ENCODE data around the gene ZNF215. TPM values are rescaled to one million over a fixed set of nuclear protein-coding genes. Genes with fewer than 3 reads are reported as not detected.
"Not testable (repeated sequence)": the region's sequence is repeated elsewhere in the genome, so short reads cannot be mapped to it uniquely, and the experiment has no call there.

The ZNF215 gene
- total RNA-seq, 1 donor from 2014 or later = 1.3 TPM

DNA sequence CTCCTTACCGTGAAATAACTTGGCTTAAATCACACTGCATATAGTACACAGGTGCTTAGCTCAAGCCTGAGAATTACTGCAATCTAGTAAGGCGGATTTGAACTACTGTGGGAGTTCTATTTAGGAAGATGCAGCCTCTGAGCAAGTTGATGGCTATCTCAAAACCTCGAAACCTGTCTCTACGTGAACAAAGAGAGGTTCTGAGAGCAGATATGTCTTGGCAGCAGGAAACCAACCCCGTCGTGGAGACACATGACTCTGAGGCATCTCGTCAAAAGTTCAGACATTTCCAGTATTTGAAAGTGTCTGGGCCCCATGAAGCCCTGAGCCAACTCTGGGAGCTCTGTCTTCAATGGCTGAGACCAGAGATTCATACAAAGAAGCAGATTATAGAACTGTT, 5.9 kb downstream of the ZNF215 start:
- no peak for DNase-seq (ENCODE audit: low read depth in 2 of 2)

DNA sequence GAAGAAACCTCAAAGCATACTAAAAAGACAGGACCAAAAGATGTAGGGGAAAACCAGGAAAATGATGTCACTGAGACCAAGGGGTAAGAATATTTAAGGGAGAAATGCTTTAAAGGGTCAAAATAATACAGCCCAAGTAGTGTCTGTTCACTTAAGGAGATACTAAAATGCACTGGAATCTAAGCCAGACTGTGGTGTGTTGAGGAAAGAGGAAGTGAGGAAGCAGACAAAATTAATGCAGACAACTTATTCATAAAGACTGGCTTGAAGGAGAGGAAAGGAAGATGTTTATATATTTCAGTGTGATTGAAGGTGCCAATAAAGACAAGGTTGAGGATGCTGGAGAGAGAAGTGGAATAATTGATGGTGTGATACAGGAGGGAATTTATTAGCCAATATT, 15.7 kb downstream of the ZNF215 start:
- no peak for DNase-seq (ENCODE audit: low read depth in 2 of 2)

DNA sequence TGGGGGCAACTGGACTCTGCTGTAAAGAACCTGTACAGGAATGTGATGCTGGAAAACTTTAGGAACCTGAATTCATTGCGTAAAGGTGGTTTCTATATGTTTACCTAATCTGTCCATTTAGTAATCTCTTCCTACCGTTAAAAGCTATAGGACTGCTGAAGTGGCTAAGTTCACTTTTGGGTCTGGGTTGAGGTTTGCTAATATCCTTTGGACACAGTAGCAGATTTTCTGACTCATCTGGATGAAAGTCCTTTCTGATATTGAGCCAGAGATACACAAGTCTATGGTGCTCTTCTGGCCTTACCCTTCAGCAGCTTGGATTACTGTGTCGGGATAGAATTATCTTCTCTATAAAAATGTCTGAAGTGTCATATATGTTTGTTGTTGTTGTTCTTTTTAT, 16.9 kb downstream of the ZNF215 start:
- DNase-seq (ENCODE audit: low read depth in 2 of 2) = no peak

DNA sequence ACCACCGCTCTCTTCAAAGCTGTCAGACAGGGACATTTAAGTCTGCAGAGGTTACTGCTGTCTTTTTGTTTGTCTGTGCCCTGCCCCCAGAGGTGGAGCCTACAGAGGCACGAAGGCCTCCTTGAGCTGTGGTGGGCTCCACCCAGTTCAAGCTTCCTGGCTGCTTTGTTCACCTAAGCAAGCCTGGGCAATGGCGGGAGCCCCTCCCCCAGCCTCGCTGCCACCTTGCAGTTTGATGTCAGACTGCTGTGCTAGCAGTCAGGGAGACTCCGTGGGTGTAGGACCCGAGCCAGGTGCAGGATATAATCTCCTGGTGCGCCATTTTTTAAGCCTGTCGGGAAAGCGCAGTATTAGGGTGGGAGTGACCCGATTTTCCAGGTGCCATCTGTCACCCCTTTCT, 28.0 kb downstream of the ZNF215 start:
- not testable (repeated sequence) for DNase-seq (ENCODE audit: low read depth in 2 of 2)

DNA sequence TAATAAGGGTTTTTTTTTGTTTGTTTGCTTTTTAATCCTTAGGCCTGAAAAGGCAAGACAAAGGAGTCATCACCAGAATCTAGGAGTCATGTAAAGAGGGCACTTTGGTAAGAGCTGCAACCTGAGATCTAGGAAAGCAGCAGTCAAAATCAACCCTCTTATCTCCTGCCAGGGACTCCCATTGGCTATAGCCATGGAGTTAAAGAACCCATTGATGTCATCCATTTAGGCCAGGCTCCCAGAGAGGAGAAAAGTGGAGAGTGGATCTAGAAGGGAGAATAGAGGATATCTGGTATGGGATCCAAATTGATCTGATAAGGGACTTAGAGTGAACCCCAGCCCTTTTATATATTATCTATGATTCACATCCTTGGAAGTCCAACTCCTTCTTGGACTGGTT, 35.9 kb downstream of the ZNF215 start:
- no peak for DNase-seq (ENCODE audit: low read depth in 2 of 2)

DNA sequence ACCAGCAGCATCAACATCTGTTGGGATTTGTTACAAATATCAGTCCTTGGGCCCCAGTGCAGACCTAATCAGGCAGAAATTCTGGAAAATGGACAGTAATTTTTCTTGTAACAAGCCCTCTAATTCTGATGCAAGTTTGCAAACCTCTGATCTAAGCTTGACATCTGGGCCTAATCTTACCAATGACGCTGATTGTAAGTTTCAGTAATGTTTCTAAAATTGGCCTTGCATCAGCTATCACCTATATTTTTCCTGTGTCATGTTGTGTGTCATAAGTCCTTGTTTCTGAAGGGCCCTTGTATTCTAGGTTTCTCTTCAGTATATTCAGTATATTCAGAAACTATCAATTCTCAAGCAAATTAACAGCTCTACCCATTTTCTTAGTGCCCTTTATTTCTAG, 36.4 kb downstream of the ZNF215 start:
- no peak for DNase-seq (ENCODE audit: low read depth in 2 of 2)

DNA sequence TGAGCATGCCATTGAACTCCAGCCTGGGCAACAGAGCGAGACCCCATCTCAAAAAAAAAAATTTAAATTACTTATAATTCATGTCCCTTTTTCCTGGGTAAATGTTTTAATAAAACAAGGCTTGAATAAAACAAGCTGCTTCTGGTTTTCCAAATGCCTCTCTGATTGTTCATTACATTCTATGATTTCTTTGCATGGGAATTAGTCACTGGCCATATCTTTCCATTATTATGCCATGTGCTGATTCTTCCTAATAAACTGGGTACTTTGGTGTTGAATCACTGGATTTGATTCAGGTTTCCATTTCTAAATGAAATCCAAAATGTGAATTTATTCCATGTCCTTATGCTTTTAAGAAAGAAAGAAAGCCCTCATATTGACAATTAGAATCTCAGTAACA, 42.6 kb downstream of the ZNF215 start:
- no peak for DNase-seq (ENCODE audit: low read depth in 2 of 2)

DNA sequence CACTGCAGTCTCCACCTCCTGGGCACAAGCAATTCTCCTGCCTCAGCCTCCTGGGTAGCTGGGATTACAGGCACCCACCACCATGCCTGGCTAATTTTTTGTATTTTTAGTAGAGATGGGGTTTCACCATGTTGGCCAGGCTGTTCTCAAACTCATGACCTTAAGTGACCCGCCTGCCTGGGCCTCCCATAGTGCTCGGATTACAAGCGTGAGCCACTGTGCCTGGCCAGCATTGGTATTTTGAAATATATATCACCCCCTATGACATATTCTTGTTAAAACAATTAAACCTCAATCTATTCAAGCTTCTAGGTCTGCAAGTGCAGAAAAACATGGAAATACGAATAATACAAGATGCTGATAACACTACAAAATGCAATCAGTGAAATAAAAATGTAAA, 43.6 kb downstream of the ZNF215 start:
- not testable (repeated sequence) for DNase-seq (ENCODE audit: low read depth in 2 of 2)

DNA sequence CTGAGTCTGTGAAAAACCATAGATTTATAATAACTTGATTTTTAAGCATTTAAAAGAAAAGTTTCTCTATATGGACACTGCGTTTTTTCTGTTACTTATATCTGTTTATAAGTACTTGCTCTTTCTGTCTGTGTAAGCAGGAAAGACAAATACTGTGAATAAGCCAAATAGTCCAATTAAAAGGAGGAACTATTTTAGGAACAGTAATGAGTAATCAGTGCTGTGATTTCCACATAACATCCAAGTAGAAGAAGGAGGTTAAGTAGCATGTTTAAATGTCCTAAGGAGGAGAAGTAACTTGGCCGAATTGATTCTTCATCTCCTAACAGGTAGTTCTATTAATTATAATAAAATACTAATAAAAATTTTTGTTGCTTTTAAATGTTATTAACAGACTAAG, 53.1 kb downstream of the ZNF215 start:
- no peak for DNase-seq (ENCODE audit: low read depth in 2 of 2)

DNA sequence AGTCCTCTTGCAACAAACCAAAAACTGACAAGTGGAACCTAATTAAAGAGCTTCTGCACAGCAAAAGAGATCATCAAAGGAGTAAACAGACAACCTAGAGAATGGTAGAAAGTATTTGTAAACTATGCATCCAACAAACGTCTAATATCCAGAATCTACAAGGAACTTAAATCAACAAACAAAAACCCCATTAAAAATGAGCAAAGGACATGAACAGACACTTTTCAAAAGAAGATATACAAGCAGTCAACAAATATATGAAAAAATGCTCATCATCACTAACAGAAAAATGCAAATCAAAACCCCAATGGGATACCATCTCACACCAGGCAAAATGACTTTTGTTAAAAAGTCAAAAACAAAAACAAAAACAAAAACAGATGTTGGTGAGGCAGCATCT, 60.3 kb downstream of the ZNF215 start:
- DNase-seq (ENCODE audit: low read depth in 2 of 2) = no peak

DNA sequence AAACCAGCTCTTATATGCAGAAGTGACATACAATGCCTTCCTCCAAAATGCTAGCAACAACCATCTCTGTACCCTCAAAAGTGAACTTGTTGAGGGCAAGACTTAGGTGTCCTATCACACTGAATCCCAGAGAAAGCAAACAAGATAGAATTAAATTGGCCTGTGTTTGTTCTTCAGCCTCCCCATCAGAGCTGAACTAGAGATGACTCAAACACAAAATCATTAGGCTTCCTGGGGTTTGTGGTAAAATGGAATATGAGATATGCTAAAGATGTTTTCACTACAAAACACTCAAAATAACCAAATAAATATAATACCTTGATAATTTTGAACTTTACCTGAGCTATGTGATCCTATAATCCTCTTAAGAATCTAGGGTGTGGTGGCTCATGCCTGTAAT, 62.3 kb downstream of the ZNF215 start:
- DNase-seq (ENCODE audit: low read depth in 2 of 2) = no peak

DNA sequence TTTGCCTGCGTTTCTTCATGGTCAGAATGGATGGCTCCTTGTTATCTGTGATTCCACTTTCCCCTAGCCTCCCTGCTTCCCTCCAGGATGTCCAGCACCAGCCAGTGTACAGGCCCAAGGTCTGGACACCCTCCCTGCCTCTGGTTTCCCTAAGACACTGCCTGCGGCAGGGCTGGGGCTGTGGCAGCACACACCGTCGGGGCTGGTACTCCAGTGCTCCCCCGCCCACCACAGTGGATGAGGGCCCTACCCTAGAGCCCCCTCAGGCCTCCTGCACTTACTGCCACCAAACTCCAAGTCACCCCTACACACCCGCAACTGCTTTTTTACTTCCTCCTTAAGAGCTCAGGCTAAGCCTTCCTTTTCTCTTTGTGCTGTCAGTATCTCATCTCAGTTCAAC, 65.0 kb downstream of the ZNF215 start:
- DNase-seq (ENCODE audit: low read depth in 2 of 2) = no peak

DNA sequence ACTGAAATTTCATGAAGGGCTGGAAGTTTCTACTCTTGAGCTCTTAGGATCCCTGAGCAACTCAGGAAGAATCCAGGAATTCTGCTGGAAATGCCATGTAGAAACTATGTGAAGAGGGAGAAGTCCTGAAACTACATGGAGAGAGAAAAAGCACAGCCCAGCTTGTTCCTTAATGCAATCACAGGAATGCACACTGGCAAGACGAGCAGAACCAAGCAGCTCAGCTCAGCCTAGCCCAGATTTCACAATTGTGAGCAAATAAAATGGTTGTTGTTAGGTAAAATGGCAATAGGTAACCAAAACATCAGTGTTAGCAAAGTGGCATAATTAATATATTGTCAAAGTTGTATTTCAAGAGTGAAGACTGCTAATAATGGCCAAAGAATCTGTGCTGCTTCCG, 65.8 kb downstream of the ZNF215 start:
- DNase-seq (ENCODE audit: low read depth in 2 of 2) = no peak

DNA sequence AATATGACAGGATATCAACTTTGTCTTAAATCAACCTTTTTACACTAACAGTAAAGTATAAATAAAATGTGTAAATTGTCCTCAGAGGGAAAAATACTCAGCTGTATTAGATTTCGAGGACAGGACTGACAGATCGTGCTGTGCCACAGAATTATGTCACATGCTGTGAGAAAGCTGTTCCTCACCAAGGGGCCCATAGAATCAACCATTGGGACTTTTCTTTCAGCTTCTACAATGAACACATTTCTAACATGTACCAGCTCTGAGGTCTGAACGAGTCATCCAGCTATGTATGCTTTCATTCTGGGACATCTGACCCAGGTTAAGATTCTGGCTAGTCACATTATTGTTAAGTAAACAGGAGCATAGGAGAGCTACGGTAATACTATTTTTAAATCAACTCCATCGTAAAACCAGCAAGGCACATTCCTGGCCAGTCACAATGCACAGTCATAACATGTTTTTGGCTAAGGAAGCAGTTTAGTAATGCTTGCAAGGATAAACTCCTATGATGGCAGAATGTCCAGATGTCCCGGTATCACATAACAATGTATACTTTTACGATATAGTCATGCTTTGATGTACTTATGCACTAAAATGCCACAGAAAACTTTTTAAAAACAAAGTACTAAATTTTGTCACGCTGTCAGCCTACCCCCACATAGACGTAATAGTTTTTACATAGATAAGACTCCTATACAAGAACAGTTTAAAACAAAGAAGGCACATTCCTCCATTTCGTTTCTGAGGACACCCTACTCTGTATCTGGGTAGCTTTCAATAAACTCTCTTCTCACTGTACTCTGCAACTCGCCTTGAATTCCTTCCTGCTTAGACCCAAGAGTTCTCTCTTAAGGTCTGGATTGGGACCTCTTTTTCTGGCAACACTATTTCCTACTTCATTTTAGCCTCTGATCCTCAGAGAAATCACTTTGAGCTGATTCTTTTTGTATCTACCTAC, 66.5 kb downstream of the ZNF215 start:
- DNase-seq (ENCODE audit: low read depth in 2 of 2) = no peak

DNA sequence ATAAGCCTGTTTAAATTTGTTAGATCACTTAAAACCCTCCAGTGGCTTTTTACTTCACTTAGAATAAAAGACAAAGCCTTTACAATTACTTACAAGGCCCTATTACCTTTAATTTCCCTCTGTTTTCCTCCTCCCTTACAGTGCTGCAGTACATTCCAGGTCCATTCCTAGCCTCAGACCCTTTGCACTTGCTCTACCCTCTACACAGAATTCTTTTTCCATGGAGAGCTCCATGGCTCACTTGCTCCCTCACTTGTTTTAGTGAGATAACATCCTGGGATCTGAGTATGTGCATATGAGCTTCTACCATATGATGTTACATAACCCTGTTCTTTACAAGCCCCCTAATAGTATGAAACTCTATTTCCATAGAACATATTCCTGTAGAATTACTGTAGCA, 69.5 kb downstream of the ZNF215 start:
- DNase-seq (ENCODE audit: low read depth in 2 of 2) = no peak

DNA sequence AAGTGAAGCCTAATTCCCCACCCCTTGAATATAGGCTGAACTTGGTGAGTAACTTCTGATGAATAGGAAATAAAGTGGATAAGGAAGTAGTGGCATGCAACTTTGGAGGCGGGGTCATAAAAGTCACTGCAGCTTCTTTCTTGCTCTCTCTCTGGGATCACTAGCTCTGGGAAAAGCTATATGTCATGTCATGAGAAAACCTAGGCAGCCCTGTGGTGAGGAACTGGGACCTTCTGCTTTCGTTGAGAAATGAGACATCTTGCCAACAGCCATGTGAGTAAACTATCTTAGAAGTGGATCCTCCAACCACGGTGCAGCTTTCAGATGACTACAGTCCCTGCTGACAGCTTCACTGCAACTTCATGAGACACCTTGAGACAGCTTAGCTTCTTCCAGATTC, 78.3 kb downstream of the ZNF215 start:
- DNase-seq (ENCODE audit: low read depth in 2 of 2) = no peak

Other genes starting within 250 kb of the ZNF215 start
- 40.6 and 51.2 TPM in 2 replicates for gene MRPL17, start 243.1 kb upstream of the ZNF215 start, total RNA-seq
- gene OR2AG2, start 154.4 kb upstream of the ZNF215 start, total RNA-seq = under 0.01 TPM in 2 replicates
- gene OR2AG1, start 143.4 kb upstream of the ZNF215 start, total RNA-seq = not detected in 2 replicates
- gene OR6A2, start 126.7 kb upstream of the ZNF215 start, total RNA-seq = under 0.01 and 0.25 TPM in 2 replicates
- not detected in 2 replicates for gene OR10A5, start 80.7 kb upstream of the ZNF215 start, total RNA-seq
- not detected in 2 replicates for gene OR10A2, start 63.4 kb upstream of the ZNF215 start, total RNA-seq
- gene OR10A4, start 49.8 kb upstream of the ZNF215 start, total RNA-seq = not detected in 2 replicates
- 0.13 and 0.25 TPM in 2 replicates for gene OR2D2, start 33.9 kb upstream of the ZNF215 start, total RNA-seq
- gene OR2D3, start 5.4 kb upstream of the ZNF215 start, total RNA-seq = not detected in 2 replicates
- gene ZNF214, start 93.9 kb downstream of the ZNF215 start, total RNA-seq = 0.38 and 0.77 TPM in 2 replicates
- under 0.01 TPM in 2 replicates for gene NLRP14, start 94.1 kb downstream of the ZNF215 start, total RNA-seq
- not detected in 2 replicates for gene RBMXL2, start 162.6 kb downstream of the ZNF215 start, total RNA-seq

Data from dermis microvascular lymphatic vessel endothelial cell (primary cell).